Ishikawa (cell line): ENCODE measurements around the gene VGF.

Source experiments
- CEBPB ChIP-seq: IDR thresholded peaks from 2 replicates; pipeline ENCODE4 v1.6.1; 2012
- CREB1 ChIP-seq: IDR thresholded peaks from 2 replicates; pipeline ENCODE4 v1.6.1; 2012; ENCODE audit warnings: low read depth
- EGR1 ChIP-seq: IDR thresholded peaks from 2 replicates; pipeline ENCODE4 v1.6.1; 2012
- EP300 ChIP-seq: IDR thresholded peaks from 2 replicates; pipeline ENCODE4 v1.6.1; 2012; ENCODE audit warnings: borderline replicate concordance
- FOXM1 ChIP-seq: IDR thresholded peaks from 2 replicates; pipeline ENCODE4 v1.6.1; 2012; ENCODE audit warnings: low read depth, borderline replicate concordance
- MAX ChIP-seq: IDR thresholded peaks from 2 replicates; pipeline ENCODE4 v1.6.1; 2012
- NFIC ChIP-seq: IDR thresholded peaks from 2 replicates; pipeline ENCODE4 v1.6.1; 2012
- RAD21 ChIP-seq: IDR thresholded peaks from 2 replicates; pipeline ENCODE4 v1.6.1; 2012; ENCODE audit warnings: low read depth
- TAF1 ChIP-seq: IDR thresholded peaks from 2 replicates; pipeline ENCODE4 v1.6.1; 2012; ENCODE audit warnings: low read depth, mild to moderate bottlenecking
- TCF12 ChIP-seq: IDR thresholded peaks from 2 replicates; pipeline ENCODE4 v1.6.1; 2012; ENCODE audit warnings: low read depth
- TEAD4 ChIP-seq: IDR thresholded peaks from 2 replicates; pipeline ENCODE4 v1.6.1; 2012
- YY1 ChIP-seq: IDR thresholded peaks from 2 replicates; pipeline ENCODE4 v1.6.1; 2012; ENCODE audit warnings: low read depth
- ZBTB7A ChIP-seq: IDR thresholded peaks from 2 replicates; pipeline ENCODE4 v1.6.1; 2012; ENCODE audit warnings: low read depth
- TF ChIP-seq, protein P1 (sequence below): IDR thresholded peaks from 2 replicates; pipeline ENCODE4 v1.6.1; 2012; ENCODE audit warnings: low read depth, mild to moderate bottlenecking
- TF ChIP-seq, protein P2 (sequence below): IDR thresholded peaks from 2 replicates; pipeline ENCODE4 v1.6.1; 2012

VGF gene

GRCh38 chr7:101172854-101173751 lies 7.7 kb upstream of the VGF start:
- TF ChIP-seq EP300 (no peak), TEAD4 (no peak), RAD21 (no peak), CREB1 (no peak), ZBTB7A (peak; percentile 81), FOXM1 (no peak), EGR1 (no peak), TCF12 (0 out of 2 replicates have a peak, but pooled peaks have one; percentile 42), CEBPB (no peak), MAX (peak; percentile 84), NFIC (peak; percentile 95), YY1 (no peak), TAF1 (no peak)
- TF ChIP-seq, protein P1, sequence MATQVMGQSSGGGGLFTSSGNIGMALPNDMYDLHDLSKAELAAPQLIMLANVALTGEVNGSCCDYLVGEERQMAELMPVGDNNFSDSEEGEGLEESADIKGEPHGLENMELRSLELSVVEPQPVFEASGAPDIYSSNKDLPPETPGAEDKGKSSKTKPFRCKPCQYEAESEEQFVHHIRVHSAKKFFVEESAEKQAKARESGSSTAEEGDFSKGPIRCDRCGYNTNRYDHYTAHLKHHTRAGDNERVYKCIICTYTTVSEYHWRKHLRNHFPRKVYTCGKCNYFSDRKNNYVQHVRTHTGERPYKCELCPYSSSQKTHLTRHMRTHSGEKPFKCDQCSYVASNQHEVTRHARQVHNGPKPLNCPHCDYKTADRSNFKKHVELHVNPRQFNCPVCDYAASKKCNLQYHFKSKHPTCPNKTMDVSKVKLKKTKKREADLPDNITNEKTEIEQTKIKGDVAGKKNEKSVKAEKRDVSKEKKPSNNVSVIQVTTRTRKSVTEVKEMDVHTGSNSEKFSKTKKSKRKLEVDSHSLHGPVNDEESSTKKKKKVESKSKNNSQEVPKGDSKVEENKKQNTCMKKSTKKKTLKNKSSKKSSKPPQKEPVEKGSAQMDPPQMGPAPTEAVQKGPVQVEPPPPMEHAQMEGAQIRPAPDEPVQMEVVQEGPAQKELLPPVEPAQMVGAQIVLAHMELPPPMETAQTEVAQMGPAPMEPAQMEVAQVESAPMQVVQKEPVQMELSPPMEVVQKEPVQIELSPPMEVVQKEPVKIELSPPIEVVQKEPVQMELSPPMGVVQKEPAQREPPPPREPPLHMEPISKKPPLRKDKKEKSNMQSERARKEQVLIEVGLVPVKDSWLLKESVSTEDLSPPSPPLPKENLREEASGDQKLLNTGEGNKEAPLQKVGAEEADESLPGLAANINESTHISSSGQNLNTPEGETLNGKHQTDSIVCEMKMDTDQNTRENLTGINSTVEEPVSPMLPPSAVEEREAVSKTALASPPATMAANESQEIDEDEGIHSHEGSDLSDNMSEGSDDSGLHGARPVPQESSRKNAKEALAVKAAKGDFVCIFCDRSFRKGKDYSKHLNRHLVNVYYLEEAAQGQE = no peak
- TF ChIP-seq, protein P2, sequence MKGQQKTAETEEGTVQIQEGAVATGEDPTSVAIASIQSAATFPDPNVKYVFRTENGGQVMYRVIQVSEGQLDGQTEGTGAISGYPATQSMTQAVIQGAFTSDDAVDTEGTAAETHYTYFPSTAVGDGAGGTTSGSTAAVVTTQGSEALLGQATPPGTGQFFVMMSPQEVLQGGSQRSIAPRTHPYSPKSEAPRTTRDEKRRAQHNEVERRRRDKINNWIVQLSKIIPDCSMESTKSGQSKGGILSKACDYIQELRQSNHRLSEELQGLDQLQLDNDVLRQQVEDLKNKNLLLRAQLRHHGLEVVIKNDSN = peak; percentile 19; the same call in 1 of the 2 replicates

GRCh38 chr7:101172005-101172853 lies 6.9 kb upstream of the VGF start:
- TF ChIP-seq CREB1 = no peak
- no peak for TF ChIP-seq YY1
- 0 out of 2 replicates have a peak, but pooled peaks have one; percentile 19 for TF ChIP-seq EP300
- TF ChIP-seq ZBTB7A = no peak
- no peak for TF ChIP-seq TEAD4
- no peak for TF ChIP-seq TAF1
- no peak for TF ChIP-seq RAD21
- TF ChIP-seq NFIC = no peak
- TF ChIP-seq, protein P2 = no peak
- peak; percentile 58 for TF ChIP-seq EGR1
- no peak for TF ChIP-seq CEBPB
- no peak for TF ChIP-seq FOXM1
- TF ChIP-seq MAX = peak; percentile 88
- TF ChIP-seq TCF12 = peak; percentile 49; the same call in 1 of the 2 replicates
- TF ChIP-seq, protein P1 = no peak

DNA sequence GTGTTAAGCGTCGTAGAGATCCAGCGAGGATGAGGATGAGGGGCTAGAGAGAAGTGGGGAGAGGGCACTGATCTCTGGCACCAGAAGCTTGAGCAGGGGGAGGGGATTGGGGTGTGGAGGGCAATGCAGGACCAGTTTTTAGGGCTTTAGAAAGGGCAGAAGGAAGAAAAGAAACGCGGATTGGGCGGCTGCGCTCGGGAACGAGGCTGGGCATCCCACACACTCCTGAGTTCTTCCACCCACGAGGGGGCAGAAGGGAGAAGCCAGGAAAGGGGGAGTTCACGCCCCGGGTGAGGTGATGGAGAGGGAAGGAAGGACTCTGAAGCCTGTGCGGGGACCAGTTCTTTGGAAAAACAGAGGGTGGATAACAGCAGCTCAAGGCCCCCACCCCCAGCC lies 6.1 kb upstream of the VGF start:
- TF ChIP-seq CEBPB (no peak), MAX (no peak), EP300 (no peak)
- TF ChIP-seq, protein P2 = no peak

GRCh38 chr7:101170617-101171441 lies 5.5 kb upstream of the VGF start:
- TF ChIP-seq RAD21 (no peak), EP300 (no peak), YY1 (no peak), FOXM1 (no peak), TEAD4 (no peak), CEBPB (no peak)
- TF ChIP-seq, protein P1 = no peak
